WTC11 (cell line): ENCODE results near the gene EGR1.

ENCODE experiments used
- NFATC4 ChIP-seq: fragments of 250-450 bp; sonication (Bioruptor Pico); IDR thresholded peaks from 2 replicates; pipeline ENCODE4 v1.9.0; 2021; ENCODE audit warnings: mild to moderate bottlenecking
- ZNF121 ChIP-seq: sonication (generic); formaldehyde crosslinking; IDR thresholded peaks from 2 replicates; pipeline ENCODE4 v1.8.0; 2023; ENCODE audit warnings: missing genetic modification reagents
- TF ChIP-seq, protein P1 (sequence below): fragments of 200-600 bp; IDR thresholded peaks from 2 replicates; pipeline ENCODE4 v1.8.0; 2022; ENCODE audit warnings: antibody characterized with exemption

DNA sequence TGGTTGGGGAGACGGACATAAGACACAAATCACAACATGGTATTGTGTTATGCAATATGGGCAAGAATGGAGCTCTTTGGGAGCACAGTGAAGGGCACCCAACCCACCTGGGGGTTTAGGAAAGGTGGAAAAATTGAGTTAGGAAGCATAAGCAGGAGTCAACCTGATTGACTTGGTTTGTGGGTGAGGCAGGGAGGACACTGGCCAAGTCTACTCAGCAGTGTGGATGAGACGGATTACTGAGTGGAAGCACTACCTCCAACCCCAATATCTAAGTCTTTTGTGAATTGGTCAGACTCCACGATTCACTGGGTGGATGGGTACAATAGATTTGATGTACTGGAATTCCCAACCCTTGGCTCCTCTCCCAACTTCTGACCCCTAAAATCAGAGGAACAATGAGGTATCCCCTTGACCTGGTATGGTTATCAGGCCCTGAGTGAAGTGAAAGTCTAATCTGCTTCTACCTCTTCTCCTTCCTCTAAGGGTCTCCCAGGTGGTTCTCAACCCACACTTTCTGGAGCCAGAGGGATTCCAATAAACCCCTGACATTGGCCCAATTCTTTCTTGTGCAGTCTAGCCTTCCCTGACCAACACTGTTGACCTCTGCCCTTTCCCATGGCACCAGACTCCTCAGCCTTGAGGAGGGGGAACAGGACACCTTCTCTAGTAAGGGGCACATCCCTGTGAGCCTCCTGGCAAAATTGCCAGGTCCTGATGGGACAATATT is 5.2 kb downstream of the EGR1 start:
- TF ChIP-seq NFATC4 (CRISPR knock-in tag) (peak; percentile 1), ZNF121 (CRISPR knock-in tag) (no peak)
- TF ChIP-seq, protein P1, sequence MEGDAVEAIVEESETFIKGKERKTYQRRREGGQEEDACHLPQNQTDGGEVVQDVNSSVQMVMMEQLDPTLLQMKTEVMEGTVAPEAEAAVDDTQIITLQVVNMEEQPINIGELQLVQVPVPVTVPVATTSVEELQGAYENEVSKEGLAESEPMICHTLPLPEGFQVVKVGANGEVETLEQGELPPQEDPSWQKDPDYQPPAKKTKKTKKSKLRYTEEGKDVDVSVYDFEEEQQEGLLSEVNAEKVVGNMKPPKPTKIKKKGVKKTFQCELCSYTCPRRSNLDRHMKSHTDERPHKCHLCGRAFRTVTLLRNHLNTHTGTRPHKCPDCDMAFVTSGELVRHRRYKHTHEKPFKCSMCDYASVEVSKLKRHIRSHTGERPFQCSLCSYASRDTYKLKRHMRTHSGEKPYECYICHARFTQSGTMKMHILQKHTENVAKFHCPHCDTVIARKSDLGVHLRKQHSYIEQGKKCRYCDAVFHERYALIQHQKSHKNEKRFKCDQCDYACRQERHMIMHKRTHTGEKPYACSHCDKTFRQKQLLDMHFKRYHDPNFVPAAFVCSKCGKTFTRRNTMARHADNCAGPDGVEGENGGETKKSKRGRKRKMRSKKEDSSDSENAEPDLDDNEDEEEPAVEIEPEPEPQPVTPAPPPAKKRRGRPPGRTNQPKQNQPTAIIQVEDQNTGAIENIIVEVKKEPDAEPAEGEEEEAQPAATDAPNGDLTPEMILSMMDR = no peak
